ENCODE data around the gene POU4F3. TPM values are rescaled to one million over a fixed set of nuclear protein-coding genes. Genes with fewer than 3 reads are reported as not detected.
"Not testable (repeated sequence)": the region's sequence is repeated elsewhere in the genome, so short reads cannot be mapped to it uniquely, and the experiment has no call there.

The POU4F3 gene
- total and polyA plus RNA-seq, 4 donors, result 0.05 to 0.09 TPM; not detected in 2

GRCh38 chr5:146296245-146296644, 42.4 kb upstream of the POU4F3 start:
- Histone ChIP-seq H3K27me3 (ENCODE audit: control insufficient read depth in 3 of 3, insufficient read depth in 3 of 3, low read length in 2 of 3) (peaks cover 0 to 2% (median 0%) of the 10 kb centered on the region in 3 donors), H3K9me3 (ENCODE audit: control insufficient read depth in 4 of 4, insufficient read depth in 3 of 4, low read length in 3 of 4) (no peaks in the 10 kb centered on the region), H3K27ac (ENCODE audit: low read depth in 1 of 2, low read length in 1 of 2) (no peak overlapping the region), H3K4me3 (no peak overlapping the region), H3K36me3 (ENCODE audit: control insufficient read depth in 4 of 4, insufficient read depth in 4 of 4, low read length in 4 of 4) (no peaks in the 10 kb centered on the region), H3K9ac (ENCODE audit: insufficient read depth in 1 of 2, low read length in 2 of 2) (no peak overlapping the region), H3K4me1 (ENCODE audit: control insufficient read depth in 5 of 5, insufficient read depth in 5 of 5, low read length in 5 of 5) (no peaks in the 10 kb centered on the region)
- ATAC-seq (ENCODE audit: insufficient read depth, low FRiP score) (no peak), DNase-seq (no peak)
- no peak for TF ChIP-seq CTCF (IDR thresholded peaks at IDR 0.05; ENCODE audit: control extremely low read depth, extremely low read depth)
- WGBS, 2 donors, result 87 to 89% methylated on average over 7 of the region's 7 CpGs

- 96 to 97% methylated on average over 3 of the region's 3 CpGs for WGBS, 2 donors
- H3K9me3 ChIP-seq (ENCODE audit: control insufficient read depth in 4 of 4, insufficient read depth in 3 of 4, low read length in 3 of 4); H3K27ac ChIP-seq (ENCODE audit: low read depth in 1 of 2, low read length in 1 of 2); DNase-seq; H3K4me3 ChIP-seq; H3K36me3 ChIP-seq (ENCODE audit: control insufficient read depth in 4 of 4, insufficient read depth in 4 of 4, low read length in 4 of 4); H3K27me3 ChIP-seq (ENCODE audit: control insufficient read depth in 3 of 3, insufficient read depth in 3 of 3, low read length in 2 of 3); H3K4me1 ChIP-seq (ENCODE audit: control insufficient read depth in 5 of 5, insufficient read depth in 5 of 5, low read length in 5 of 5); H3K9ac ChIP-seq (ENCODE audit: insufficient read depth in 1 of 2, low read length in 2 of 2); ATAC-seq (ENCODE audit: insufficient read depth, low FRiP score): not testable (repeated sequence)
Measured at GRCh38 chr5:146298920-146299319, 39.7 kb upstream of the POU4F3 start.

- Histone ChIP-seq H3K27ac (ENCODE audit: low read depth in 1 of 2, low read length in 1 of 2) (no peak overlapping the region), H3K36me3 (ENCODE audit: control insufficient read depth in 4 of 4, insufficient read depth in 4 of 4, low read length in 4 of 4) (no peaks in the 10 kb centered on the region), H3K27me3 (ENCODE audit: control insufficient read depth in 3 of 3, insufficient read depth in 3 of 3, low read length in 2 of 3) (no peaks in the 10 kb centered on the region), H3K4me3 (no peak overlapping the region), H3K9me3 (ENCODE audit: control insufficient read depth in 4 of 4, insufficient read depth in 3 of 4, low read length in 3 of 4) (no peaks in the 10 kb centered on the region), H3K9ac (ENCODE audit: insufficient read depth in 1 of 2, low read length in 2 of 2) (no peak overlapping the region), H3K4me1 (ENCODE audit: control insufficient read depth in 5 of 5, insufficient read depth in 5 of 5, low read length in 5 of 5) (no peaks in the 10 kb centered on the region)
- WGBS, 2 donors, result 76 to 81% methylated on average over 2 of the region's 2 CpGs
- no peak for TF ChIP-seq CTCF (IDR thresholded peaks at IDR 0.05; ENCODE audit: control extremely low read depth, extremely low read depth)
- DNase-seq (no peak), ATAC-seq (ENCODE audit: insufficient read depth, low FRiP score) (no peak)
Measured at GRCh38 chr5:146301626-146302025, 37.0 kb upstream of the POU4F3 start.

- Histone ChIP-seq H3K27me3 (ENCODE audit: control insufficient read depth in 3 of 3, insufficient read depth in 3 of 3, low read length in 2 of 3) (no peaks in the 10 kb centered on the region), H3K4me3 (no peak overlapping the region), H3K27ac (ENCODE audit: low read depth in 1 of 2, low read length in 1 of 2) (no peak overlapping the region), H3K36me3 (ENCODE audit: control insufficient read depth in 4 of 4, insufficient read depth in 4 of 4, low read length in 4 of 4) (no peaks in the 10 kb centered on the region), H3K9ac (ENCODE audit: insufficient read depth in 1 of 2, low read length in 2 of 2) (no peak overlapping the region), H3K4me1 (ENCODE audit: control insufficient read depth in 5 of 5, insufficient read depth in 5 of 5, low read length in 5 of 5) (no peaks in the 10 kb centered on the region), H3K9me3 (ENCODE audit: control insufficient read depth in 4 of 4, insufficient read depth in 3 of 4, low read length in 3 of 4) (no peaks in the 10 kb centered on the region)
- 62 to 86% methylated on average over 1 of the region's 1 CpG for WGBS, 2 donors
- DNase-seq (no peak), ATAC-seq (ENCODE audit: insufficient read depth, low FRiP score) (no peak)
- no peak for TF ChIP-seq CTCF (IDR thresholded peaks at IDR 0.05; ENCODE audit: control extremely low read depth, extremely low read depth)
Measured at GRCh38 chr5:146302406-146302805, 36.2 kb upstream of the POU4F3 start.
